HT-29 (cell line): ENCODE measurements around the gene CD44. TPM values are rescaled to one million over a fixed set of nuclear protein-coding genes. Genes with fewer than 3 reads are reported as not detected.

Source experiments
- DNase-seq: peaks from one replicate; pipeline ENCODE4 v3.0.0-alpha.2; 2015; ENCODE audit warnings: low spot score
- total RNA-seq: library from RNA; depleted of rRNA; stranded (reverse); fragments of >200 nt; shearing (Covaris generic); gene quantifications from 2 replicates; pipeline ENCODE4 v1.2.3, GENCODE V29; 2014

Gene CD44
- total RNA-seq, 1 experiment from 2014 or later = 159 TPM

DNA sequence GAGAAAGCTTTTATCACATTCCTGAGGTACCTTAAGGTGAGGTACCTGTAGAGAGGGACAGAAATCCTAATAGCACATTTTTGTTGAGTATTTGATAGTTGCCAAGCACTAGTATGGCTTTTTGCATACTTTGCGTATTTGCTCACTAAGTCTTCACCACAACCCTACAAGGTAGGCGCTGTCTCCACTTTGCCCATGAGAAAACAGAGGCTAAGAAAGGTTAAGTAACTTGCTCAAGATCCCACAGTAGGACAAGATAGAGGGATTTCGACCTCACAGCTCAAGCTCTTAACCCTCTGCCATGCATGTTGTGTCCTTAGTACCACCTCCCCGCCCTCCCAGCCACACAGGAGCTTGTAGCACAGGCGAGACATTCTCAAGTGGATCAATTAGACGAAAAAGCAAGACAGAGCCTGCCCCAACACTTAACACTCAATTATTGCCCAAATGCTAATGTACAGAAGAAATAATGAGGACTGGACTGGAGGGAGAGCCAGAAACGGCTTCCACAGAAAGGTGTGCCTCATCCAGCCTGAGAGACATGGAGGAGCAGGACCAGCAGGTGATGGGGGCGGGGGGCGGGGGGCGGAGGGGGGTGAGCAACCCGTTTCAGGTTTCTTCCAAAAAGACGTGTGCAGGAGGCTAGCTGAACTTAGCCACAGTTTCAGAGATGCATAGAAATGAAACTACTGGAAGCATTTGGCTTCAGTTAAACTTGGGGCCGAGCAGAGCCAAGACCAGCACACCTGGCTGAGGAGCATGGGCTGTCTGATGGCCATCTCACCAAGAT lies 26.7 kb upstream of the CD44 start:
- DNase-seq = no peak

DNA sequence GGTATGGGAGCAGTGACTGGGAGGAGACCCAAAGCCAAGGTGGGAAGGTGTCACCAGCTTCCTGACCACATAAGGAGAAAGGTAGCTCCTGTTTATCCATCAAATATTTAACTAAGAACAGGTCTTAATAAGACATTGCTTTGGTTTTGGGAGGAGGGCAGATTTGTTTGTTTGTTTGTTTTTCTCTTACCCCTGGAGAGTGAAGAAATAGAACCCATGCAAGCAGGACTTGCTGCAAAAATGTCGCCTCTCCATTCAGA lies 26.2 kb upstream of the CD44 start:
- DNase-seq = no peak

DNA sequence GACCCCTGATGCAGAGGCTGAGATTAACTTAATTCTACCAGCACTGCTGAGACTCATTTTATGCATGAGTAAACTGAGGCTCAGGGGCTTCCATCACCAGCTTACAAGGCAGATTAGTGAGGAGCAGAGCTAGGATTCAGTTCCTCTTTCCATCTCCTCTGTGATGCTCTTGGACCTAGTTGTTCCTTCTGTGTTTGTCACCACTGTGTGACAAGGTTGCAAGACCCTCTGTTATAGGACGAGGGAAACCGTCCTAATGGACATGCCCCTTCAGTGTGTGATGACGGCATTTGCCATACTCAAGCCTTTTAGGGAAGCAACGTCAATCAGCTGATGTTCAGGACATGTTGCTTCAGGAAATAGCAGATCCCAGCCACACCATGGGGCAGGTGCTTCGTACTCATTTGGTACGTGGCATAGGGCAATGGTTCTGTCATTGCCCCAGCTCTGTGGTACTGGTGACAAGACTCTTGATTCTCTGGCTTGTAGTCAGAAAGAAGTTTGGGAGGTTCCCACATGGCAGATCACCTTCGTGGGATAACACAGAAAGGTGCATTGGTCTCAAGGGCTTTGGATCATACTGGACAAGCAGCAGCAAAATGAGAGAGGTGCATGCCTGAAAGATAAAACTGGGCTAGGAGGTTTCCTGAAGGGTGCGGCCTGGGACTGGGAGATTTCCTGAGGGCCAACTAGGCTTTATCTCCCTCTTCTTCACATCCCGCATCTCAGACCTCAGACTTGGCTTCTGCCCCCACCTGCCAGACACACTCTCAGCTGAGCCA lies 23.9 kb upstream of the CD44 start:
- DNase-seq = no peak

DNA sequence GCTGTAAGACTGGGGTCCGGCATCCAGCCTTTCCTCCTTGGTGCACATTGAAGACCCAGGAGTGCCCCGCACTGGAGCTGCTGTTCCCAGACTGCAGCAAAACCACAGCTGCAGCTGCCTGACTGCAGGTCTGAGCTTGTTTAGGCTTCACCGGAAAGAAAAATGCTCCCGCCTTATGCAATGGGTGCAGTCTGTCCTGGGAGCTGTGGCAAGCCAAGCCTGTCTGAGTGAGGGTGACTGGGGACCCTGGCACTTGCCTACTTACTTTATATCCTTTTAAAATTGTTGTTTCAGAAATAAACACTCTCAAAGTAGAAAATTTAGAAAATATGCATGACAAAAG lies 23.3 kb upstream of the CD44 start:
- DNase-seq = no peak

DNA sequence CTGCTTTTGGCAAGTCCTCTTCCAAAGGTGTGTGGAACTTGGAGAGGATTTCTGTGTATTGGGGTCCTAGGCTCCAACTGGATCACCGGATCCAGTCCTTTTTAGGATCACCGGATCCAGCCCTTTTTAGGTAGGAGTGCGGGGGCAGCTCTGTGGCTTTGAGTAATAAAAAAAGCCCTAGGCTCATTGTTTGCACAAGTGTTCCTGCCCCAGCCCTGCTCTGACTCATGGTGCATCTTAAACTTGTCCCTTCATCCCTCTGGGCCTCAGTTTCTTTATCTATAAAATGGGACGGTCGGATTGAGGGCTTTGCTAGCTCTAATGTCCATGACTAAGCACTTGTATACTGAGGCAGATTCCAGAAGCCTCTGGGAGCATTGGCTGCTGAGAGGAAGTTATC lies 22.7 kb upstream of the CD44 start:
- DNase-seq = no peak

DNA sequence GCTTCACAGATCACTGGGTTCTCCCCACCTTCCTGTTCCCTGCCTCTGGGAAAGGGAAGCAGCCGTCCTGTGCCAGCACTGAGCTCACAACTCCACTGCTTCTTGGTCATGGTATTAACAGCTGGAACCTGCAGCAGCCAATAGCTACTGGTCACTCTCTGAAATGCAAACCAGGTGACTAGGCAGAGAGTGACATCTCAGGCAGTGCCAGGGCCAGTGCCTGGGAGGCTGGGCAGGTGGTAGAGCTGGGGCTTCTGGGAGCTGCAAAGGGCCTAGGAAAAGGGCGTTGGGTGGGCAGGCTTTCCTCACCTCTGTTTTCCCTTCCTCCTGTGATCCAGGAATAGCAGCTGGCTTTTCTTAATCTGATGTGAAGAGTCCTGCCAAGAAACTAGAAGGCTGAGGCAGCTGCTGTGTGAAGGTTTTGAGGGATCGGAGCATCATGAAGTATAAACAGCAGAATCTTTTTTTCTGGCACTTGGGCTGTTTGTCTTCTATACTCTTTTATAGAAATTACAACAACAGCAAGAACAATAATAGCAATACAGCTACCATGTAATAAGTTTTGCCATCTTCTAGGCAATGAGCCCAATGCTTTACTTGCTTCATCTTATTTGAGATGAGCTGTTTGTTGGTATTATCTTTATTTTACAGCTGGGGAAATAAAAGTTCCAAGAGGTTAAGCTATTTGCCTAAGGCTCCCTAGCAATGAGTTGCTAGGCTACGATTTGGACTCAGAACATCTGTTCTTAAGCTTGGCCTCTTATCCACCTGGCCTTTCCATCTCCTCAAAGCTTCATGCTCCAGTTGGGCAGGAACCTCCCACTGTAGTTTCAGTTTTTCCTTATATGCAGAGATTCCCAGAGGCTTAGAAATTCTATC lies 22.0 kb upstream of the CD44 start:
- no peak for DNase-seq

DNA sequence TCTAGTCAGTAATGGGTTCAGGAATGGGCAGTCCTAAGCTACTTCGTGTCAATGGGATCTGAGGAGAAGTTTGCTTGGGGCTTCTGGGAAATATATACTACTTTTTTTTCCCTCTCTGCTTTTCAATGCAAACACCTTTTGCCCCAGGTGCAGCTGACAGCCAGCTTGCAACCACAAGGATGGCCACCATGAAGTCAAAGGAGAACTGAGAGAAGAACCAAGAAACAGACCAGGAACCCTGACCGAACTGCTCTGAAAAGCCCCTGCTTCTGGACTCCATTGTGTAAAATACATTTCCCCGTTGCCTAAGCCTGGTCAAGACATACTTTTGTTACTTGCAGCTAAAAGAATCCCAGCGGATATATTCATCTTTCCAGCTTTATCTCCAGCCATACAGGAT lies 20.1 kb upstream of the CD44 start:
- no peak for DNase-seq

DNA sequence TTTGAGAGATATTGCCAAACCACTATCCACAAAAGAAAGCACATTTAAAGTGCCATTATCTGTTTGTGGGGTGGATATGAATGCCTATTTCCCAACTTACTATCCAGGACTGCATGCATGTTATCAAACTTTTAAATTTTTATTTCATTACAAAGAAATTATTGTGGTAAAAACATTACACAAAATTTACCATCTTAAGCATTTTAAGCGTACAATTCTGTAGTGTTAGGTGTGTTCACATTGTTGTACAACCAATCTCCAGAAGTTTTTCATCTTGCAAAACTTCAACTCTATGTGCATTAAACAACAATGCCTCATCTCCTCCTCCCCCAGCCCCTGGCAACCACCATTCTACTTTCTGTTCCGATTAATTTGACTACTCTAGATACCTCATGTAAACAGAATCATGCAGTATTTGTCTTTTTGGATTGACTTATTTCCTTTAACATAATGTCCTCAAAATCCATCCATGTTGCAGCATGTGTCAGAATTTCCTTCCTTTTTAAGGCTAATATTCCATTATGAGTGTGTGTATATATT lies 17.6 kb upstream of the CD44 start:
- no peak for DNase-seq

DNA sequence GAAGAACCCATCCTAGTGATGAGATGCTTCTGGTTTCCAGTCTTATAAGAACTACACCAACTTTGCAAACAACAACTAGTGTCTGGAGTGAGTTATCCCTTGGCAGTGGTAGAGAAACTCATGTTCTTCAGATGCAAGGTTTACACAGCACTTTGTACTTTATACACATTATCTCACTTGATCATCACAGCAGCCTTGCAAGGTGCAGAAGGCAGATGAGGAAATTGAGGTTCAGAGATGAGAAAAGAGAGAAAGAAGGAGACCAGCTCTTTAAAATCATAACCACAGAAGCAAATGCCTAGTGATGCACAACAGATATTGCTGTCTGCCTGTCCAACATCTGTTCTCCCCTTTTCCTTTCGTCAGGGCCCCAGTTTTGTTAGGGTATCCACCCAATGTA lies 16.7 kb upstream of the CD44 start:
- no peak for DNase-seq

DNA sequence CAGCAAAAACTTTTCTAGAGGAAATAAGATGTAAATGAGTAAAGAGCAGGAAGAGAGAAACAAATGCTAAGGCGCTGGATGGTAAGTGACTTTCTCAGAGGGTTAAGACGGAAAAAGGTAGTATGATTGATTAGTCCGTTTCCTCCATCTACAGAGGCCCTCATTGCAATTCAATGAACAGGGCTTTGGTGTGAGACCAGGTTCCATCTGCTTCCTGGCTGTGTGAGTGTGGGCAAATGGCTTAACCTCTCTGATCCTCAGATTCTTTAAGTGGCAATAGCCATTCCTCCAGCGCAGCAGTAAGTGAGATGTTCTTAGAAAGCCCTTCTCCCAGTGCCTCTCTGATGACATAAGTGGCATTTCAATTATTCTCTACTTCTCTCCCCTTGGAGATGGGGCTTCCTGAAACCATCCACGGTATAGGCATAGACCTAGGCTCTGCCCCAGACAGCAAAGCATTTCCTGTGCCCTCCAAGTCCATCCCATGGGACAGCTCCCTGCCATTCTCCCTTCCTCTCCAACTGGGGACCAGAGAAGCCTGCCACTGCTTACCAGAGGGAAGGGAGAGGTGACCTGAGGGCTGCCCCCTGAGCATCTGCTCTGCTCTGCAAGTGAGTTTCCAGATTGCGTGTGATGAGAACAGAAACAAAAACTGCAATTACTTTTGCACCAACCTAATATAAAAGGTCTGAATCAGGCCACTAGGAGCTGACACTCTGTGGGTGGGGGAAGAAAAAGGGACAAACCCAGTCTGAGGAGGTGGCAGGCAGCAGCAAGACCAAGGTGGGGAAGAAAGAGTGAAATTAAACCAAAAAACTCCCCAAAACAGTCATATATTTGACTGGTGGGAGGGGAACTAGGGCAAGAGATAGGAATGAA lies 12.7 kb upstream of the CD44 start:
- no peak for DNase-seq

DNA sequence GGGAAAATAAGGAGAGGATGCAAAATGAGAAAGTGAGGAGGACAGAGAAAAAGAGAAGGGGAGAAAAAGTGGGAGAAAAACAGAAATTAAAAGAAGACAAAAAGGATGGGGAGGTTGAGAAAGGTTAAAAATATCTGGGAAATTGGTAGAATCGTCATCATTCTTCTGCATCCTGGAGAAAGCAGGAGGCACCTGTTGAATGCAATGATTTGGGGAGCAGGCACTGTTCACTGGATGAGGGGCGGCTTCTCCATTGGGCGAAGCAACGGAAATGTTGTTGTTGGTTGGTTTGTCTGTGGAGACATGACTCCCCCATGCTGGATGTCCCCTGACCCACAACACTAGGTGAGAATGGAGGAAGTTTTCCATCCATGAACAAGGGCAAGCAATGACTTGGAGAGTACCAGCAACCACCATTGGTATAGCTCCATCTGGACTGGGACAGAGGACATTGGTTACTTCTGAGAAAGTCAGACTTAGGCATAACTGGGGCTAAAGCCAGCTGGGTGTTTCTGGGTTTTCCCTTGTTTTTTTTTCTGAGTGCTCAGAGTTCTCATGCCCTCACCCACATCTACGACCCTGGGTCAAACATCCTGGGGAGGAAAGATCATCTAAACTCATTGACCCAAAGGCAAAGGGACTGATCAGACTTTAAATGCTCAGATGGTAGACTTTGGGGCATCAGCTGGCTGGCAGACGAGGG lies 11.9 kb upstream of the CD44 start:
- no peak for DNase-seq

DNA sequence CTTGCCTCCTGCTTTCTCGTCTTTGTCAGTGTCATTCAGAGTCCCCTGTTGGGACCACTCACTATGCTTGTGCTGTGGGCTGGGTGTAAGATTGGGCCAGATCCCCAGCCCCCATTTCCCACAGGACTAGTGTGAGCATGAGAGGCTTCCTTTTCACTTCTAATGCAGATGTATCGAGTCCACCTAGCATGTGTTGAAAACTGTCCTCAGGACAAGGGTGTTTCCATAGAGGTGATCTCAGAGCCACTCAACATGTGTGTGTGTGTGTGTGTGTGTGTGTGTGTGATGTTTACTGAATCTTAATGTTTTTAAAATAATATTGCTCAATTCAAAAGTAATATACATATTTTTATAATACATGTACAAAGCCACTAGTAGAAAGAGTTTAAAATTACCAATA lies 11.4 kb upstream of the CD44 start:
- DNase-seq = no peak

DNA sequence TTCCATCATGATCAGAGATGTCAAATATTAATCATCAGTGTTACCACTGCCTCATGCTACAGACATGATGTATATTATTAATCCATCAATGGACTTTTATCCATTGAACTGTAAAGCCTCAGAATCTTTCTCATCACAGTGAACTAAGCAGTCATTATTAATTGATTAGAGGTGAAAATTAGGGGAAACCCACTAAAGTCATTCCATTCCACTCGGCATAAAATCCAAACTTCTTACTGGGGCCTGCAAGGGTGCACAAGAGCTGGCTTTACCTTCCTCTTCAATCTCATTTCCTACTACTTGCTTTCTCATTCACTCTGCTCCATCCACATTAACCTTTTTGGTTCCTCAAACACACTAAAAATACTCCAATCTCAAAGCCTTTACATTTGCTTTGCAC lies 7.9 kb upstream of the CD44 start:
- no peak for DNase-seq

DNA sequence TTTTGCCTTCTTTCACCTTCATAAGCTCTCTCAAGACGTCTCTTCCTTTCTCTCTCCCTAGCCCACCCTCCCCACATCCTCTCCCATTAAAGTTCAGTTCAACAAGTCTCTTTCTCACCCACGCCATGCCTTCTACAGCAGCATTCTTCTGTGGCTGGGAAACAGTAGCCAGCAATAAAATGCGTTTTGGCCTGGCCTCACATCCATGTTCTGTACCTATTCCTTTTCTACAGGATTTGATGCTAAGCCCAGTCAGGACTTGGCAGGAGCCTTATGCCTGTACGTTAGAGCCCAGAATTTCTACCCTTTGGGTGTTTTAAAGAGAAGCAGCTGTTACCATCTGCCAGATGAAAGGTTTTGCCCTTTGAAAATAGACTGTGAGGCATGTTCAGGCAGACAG lies 7.1 kb upstream of the CD44 start:
- no peak for DNase-seq

DNA sequence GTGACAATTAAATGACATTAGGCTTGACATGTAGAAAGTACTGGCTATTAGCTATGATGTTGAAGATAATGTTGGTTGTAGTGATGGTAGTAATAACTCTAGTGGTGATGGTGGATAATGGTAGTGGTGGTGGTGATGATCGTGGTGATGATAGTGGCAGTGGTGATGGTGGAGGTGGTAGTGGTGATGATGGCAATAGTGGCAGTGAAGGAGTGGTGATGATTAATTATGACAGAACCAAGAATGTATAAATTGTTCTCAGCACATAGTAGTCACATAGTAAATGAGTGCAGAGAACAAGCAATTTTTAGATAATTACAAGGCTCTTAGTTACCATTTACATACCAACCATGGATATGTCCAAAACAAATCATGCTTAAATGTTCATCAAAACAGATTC lies 5.3 kb upstream of the CD44 start:
- DNase-seq = no peak

DNA sequence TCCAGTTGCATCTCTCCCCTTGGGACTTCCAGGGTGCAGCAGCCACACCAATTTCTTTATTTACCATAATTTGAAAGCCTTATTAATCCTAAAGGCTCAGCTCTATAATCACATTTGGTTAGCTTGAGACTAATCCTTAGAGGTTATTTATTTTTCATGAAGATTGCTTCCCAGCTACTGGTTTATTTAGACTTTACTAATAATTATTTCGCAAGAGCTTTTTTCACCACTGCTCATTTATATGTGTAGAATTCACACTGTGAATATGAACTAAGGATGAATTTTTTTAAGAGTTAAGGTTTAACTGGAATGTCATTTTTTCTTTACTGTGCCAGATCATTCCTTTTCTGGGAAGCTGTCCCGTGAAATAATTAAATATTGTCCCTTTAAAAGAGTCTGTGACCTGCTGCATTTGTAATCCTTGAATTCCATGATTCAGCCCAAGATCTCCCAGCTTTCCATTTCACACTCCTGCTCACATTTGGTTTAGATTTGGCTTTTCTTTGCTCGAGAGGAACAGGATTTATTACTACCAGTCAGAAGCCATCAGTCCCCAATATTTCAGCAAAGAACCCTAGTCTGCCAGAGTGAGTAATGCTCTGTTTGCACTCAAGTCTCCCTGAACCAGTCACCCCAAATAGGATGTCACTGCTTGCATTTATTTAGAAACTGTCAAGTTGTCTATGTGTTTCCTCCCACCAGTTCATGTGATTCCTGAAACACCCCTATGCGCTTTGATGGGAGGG lies 4.4 kb upstream of the CD44 start:
- DNase-seq = no peak

DNA sequence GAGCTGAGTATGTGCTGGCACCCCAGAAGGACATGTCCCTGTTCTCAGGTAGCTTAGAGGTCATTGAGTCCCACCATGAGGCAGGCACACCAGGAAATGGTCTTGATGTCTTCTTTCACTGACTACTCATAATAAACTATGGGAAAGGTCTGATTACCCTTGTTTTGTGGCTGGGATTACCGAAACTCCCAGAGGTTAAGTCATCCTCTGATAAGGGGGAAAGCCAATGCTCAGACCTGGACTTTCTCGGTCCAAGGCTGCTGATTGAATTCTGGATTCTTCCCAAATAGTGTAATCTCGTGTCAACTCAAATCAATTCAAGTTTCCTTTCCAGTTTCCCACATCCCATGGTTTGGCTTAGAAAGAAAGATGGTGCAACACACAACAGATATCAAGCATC lies 3.7 kb upstream of the CD44 start:
- DNase-seq = no peak

DNA sequence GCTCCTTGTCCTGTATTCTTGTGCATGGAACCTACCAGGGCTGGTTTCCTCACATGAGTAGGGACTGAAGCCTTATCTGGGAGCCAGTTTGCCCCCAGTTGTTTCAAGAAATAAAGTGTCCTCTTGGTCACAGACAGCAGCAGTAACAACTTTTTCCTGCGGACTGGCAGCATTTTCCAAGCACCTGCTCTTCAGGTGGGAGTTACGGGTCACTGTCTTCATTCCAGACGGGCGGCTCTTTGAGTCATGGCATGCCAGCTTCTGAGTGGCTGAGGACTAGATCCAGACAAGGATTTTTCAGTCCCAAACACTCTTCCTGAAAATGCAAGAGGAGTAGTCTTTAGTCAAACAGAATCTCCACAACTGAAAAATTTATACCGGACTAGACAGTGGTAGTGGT lies 2.7 kb upstream of the CD44 start:
- no peak for DNase-seq

DNA sequence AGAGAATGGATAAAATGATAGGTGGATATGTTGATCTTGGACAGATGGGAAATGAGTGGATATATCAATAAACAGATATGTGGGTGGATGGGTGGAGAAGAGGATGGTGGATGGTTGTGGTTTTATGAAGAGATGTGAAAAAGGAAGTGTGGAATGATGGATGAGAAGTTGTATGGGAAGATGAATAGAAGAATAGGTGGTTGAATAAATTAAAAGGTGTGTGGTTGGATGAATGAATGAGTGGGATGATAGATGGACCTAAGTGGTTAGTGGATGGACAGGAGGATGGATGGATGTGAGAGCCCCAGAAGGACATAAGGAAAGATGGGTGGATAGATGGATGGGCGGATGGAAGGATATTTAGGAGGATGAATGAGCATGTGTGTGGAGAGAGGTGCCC lies 913 bp upstream of the CD44 start:
- no peak for DNase-seq

DNA sequence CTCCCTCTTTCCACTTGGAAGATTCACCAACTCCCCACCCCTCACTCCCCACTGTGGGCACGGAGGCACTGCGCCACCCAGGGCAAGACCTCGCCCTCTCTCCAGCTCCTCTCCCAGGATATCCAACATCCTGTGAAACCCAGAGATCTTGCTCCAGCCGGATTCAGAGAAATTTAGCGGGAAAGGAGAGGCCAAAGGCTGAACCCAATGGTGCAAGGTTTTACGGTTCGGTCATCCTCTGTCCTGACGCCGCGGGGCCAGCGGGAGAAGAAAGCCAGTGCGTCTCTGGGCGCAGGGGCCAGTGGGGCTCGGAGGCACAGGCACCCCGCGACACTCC lies 397 bp upstream of the CD44 start:
- DNase-seq = no peak
